Activated CD4-positive, alpha-beta T cell treated with anti-CD3 and anti-CD28 coated beads, Interleukin-2, amount 50 U/mL, for 16 hours (primary cell): ENCODE measurements around the gene CAMSAP3.
A peak's percentile ranks its signal among the peaks of the same experiment; 100 is the strongest.
"Not testable (repeated sequence)": the region's sequence is repeated elsewhere in the genome, so short reads cannot be mapped to it uniquely, and the experiment has no call there.

Source experiments
- DNase-seq: peaks from one replicate; pipeline ENCODE4 v3.0.0-alpha.2; 2020

CAMSAP3 gene

DNA sequence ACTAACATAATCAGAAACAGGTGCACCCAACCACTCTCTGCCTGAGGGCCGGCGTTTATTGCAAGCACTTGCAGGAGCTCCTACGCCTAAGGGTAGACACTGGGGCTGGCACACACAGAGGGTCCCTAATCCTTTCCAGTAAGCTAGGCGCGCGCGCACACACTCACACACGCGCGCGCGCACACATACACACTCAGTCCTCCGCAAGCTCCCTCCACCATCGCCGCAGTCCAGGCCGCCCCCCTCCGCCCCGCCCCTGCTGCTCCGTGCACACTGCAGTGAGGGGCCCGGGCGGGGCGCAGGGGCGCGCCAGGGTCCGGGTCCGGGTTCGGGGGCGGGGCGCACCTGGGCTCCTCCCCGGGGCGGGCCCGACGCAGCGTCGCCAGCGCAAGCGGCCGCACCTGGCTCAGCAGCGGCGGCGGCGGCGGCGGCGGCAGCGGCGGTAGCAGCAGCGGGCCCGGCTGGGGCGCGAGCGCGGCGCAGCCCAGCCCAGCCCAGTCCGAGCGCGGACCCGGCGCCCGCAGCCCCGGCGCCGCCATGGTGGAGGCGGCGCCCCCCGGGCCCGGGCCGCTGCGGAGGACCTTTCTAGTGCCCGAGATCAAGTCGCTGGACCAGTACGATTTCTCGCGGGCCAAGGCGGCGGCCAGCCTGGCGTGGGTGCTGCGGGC is at the start of gene CAMSAP3:
Gene CAMSAP3, plus strand, starts transcription at position 398 of the 668 bp plus-strand sequence. Its CDS starts 140 bp downstream, at position 538.
- peak; percentile 20 for DNase-seq

DNA sequence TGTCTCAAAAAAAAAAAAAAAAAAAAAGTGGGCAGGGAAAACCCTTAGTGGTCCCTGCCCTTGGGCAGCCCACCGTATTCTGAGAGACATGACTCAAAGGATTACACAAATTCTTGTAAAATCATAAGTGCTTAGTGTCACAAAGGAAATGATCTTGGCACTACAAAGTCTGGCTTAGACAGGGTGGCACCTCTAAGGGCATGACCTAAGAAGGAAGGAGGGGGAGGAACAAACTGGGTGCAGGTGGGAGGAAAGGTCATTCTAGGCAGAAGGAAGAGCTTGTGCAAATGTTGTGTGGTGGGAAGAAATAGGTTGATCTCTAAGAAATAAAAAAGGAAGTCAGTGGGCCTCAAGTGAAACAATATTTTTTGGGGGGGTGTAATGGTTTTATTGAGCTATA is 49.8 kb upstream of the CAMSAP3 start:
- peak; percentile 30 for DNase-seq

DNA sequence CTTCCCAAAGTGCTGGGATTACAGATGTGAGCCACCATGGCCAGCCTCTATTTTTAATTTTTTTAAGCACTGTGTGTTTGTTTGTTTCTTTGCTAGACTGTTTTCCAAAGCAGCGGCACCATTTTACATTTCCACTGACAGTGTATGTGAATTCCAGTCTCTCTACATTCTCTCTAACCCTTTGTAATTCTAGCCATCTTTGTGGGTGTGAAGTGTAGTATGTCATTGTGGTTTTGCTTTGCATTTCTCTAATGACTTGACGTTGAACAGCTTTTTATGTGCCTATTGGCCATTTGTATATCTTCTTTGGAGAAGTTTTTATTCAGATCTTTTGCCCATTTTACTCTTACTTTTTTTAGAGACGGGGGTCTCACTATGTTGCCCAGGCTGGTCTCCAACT is 48.5 kb upstream of the CAMSAP3 start:
- DNase-seq: no peak

DNA sequence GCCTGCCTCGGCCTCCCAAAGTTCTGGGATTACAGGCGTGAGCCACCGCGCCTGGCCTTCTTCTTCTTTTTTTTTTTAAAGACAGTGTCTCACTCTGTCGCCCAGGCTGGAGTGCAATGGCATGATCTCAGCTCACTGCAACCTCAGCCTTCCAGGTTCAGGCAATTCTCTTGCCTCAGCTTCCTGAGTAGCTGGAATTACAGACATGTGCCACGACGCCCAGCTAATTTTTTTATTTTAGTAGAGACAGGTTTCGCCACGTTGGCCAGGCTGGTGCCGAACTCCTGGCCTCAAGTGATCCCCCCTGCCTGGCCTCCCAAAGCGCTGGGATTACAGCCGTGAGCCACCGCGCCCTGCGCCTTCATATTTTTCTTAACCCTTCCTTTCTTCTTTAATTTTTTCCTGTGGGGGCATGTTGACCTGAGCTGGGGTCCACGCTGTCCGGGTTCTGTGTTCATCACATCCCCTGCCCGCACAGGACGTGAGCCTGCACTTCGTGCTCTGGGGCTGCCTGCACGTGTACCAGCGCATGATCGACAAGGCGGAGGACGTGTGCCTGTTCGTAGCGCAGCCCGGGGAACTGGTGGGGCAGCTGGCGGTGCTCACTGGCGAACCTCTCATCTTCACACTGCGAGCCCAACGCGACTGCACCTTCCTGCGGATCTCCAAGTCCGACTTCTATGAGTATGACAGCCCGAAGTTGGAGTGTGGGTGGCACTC is 46.1 kb upstream of the CAMSAP3 start:
- DNase-seq: no peak

DNA sequence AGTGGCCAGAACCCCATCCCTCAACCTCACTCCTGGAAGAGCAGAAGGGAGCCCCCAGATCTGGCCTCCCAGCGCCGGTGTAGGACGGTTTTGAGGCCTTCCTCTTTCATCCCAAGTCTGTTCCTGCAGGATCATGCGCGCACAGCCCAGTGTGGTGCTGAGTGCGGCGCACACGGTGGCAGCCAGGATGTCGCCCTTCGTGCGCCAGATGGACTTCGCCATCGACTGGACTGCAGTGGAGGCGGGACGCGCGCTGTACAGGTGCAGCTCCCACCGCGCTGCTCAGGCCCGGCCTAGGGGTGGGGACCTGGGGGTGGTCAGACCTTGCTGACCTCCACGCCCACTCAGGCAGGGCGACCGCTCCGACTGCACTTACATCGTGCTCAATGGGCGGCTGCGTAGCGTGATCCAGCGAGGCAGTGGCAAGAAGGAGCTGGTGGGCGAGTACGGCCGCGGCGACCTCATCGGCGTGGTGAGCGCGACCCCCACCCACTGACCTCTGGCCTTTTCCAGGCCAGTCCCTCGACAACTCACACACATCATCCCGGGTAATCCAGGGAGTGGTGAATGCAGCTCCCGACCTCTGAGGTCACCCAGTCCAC is 45.4 kb upstream of the CAMSAP3 start:
- no peak for DNase-seq

DNA sequence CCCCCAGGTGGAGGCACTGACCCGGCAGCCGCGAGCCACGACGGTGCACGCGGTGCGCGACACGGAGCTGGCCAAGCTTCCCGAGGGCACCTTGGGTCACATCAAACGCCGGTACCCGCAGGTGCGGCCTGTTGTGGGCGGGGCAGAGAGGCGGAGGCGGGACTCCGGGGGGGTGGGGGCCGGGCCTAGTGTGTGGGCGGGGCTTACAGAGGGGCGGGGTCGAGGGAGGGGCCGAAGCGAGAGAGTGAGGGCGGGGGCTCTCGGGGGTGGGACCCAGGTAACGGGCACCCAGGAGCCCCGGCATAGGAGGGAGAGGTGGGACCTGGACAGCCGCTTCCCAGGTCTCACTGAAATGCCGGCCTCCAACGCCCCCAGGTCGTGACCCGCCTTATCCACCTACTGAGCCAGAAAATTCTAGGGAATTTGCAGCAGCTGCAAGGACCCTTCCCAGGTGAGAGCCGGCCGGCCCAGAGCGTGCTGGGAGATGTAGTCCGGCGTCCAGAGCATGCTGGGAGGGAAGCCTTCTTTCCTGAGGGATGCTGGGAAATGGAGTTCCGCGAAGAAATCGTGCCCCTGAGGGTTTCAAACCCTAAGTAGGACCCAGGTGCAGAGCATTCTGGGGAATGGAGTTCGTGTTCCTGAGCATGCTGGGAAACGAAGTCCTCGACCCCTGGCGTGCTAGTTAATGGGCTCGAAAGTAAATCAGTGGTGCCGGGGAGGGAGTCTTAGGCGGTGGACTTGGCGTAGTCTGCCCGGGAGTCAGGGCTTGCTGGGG is 44.5 kb upstream of the CAMSAP3 start:
- peak; percentile 59 for DNase-seq

- no peak for DNase-seq
Observed at GRCh38 chr19:7552781-7553180, 42.9 kb upstream of the CAMSAP3 start.

DNA sequence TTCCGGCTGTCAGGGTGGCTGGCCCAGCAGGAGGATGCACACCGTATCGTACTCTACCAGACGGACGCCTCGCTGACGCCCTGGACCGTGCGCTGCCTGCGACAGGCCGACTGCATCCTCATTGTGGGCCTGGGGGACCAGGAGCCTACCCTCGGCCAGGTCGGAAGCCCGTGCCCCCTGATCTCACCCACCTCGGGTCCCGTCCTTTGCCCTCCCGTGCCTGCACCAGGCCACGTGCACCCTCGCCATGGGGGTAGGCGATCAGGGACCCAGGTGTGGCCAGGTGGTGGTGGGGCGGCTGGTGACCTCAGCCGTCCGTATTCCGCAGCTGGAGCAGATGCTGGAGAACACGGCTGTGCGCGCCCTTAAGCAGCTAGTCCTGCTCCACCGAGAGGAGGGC is 41.1 kb upstream of the CAMSAP3 start:
- DNase-seq: no peak

- DNase-seq: peak; percentile 21
Observed at GRCh38 chr19:7554990-7555864, 40.4 kb upstream of the CAMSAP3 start.

- no peak for DNase-seq
Observed at GRCh38 chr19:7556696-7557315, 38.9 kb upstream of the CAMSAP3 start.

DNA sequence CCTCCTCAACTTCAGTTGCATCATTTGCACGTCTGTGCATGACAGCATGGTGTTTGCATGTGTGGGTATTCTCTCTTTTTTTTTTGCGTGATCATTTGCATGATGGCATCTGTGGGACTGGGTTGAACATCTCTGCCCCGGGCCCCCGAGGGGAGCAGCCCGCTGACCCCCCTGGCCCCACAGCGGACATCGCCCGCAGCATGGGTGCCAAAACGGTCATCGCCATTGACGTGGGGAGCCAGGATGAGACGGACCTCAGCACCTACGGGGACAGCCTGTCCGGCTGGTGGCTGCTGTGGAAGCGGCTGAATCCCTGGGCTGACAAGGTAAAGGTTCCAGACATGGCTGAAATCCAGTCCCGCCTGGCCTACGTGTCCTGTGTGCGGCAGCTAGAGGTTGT is 37.0 kb upstream of the CAMSAP3 start:
- no peak for DNase-seq

DNA sequence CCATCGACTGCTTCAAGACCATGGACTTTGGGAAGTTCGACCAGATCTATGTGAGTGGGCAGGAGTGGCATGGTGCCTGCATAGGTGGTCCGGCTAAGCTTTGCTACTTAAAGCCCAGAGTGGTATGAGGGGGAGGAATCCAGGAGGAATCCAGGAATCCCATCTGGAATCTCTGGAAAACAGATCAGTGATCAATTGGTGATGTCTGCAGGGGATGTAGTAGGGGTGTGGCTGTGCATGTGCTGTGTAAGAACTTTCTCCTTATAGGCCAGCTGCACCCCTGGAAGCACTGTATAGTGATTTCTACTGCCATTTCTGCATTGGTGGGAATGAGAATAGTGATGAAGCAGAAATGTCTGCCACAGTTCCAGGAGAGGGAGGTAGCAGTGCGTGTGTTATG is 36.6 kb upstream of the CAMSAP3 start:
- DNase-seq: no peak

DNA sequence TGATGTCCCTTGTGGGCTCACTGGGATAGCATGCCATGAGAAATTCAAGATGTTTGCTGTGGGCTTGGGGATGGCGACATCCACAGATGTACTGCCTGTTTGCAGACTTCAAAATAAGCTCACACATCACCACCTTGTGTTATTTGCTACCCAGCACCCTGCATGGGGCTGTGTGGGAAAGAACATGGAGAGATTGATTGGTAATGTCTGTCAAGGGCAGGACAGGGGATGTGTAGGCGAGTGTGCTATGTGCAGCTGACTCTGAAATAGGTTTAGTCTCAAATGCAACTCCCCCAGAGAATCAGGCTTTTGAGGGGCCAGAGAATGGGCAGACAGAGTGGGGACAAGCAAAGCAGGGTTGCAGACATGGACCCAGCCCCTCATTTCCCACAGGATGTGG is 35.4 kb upstream of the CAMSAP3 start:
- no peak for DNase-seq

DNA sequence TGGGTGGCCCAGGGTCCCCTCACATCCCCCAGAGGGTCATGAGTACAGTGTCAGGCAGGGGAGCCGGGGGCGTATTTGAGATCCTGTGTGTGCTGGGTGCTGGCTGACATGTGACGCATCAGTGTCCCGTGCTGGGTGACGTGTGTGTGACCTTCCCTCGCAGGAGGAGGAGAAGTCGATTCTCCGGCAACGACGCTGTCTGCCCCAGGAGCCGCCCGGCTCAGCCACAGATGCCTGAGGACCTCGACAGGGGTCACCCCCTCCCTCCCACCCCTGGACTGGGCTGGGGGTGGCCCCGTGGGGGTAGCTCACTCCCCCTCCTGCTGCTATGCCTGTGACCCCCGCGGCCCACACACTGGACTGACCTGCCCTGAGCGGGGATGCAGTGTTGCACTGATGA is 34.3 kb upstream of the CAMSAP3 start:
- DNase-seq: no peak

- no peak for DNase-seq
Observed at GRCh38 chr19:7562646-7563393, 32.8 kb upstream of the CAMSAP3 start.

- DNase-seq: no peak
Observed at GRCh38 chr19:7564866-7565265, 30.8 kb upstream of the CAMSAP3 start.

GRCh38 chr19:7565332-7565731 is 30.3 kb upstream of the CAMSAP3 start:
- DNase-seq: no peak

DNA sequence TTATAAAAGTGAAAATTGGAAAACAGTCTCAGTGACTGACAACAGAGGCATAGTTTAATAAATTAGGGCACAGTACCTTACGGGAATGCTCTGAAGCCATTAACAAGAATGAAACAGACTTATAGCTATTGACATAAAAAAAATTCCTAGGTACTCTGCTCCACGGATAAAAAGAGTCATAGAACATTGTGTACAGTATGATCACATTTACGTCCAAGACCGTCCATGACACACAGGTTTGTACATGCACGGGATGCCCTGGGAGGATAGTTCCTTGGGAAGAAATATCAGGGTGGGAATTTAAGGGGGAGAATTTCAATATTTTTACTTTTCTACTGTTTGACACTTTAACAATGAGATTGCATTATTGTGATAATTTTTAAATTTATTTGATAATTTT is 24.9 kb upstream of the CAMSAP3 start:
- no peak for DNase-seq

DNA sequence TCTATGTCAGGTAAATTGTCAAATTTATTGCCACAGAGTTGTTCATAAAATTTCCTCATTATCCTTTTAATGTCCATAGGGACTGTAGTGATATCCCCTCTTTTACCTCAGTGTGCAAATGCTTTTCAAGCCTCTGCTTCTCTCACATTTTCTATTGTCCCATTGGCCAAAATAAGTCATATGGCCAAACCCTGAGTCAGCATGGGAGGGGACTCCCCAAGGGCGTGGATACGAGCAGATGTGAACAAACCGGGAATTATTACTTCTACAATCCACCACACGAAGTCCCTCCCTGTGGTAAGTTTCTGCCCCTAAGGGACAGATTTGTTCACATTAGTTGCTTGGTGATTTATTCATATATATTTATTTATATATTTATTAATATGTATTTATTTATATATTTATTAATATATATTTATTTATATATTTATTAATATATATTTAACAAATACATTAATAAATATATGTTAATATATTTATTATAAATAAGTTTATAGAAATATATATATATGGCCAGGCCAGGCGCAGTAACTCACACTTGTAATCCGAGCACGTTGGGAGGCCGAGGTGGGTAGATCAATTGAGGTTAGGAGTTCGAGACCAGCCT is 20.1 kb upstream of the CAMSAP3 start:
- no peak for DNase-seq

- DNase-seq: not testable (repeated sequence)
Observed at GRCh38 chr19:7577422-7577821, 18.2 kb upstream of the CAMSAP3 start.

- no peak for DNase-seq
Observed at GRCh38 chr19:7578127-7578526, 17.5 kb upstream of the CAMSAP3 start.
